DMS53 treated with DMSO at 0.1 percent for 48 hours (cell line): ENCODE data around the gene AAK1.
A peak's percentile ranks its signal among the peaks of the same experiment; 100 is the strongest.
"Not testable (repeated sequence)": the region's sequence is repeated elsewhere in the genome, so short reads cannot be mapped to it uniquely, and the experiment has no call there.

ENCODE experiments used
- DNase-seq: peaks from one replicate; lab custom pipeline; 2025; ENCODE audit not compliant: unreplicated experiment; lab: John Stamatoyannopoulos, UW

Gene AAK1

DNA sequence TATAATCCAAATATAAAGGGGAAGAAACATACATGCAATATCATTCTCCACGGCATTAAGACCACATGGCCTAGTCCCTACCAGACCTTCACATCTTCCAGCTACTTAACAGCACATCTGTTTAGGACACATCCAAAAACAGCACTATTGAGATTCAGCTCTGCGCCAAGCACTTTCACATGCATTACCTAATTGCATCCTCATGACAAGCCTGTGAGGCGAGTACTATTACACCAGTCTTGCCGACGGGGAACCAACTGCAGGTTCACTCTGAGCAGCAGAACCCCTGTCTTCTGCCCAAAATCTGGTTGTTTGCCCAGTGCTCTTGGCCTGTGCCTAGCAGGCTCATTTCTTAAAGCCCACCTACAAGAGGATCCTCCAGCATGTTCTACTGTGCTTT, 66.7 kb downstream of the AAK1 start:
- DNase-seq: no peak

- DNase-seq: no peak
Measured at GRCh38 chr2:69575926-69576325, 67.6 kb downstream of the AAK1 start.

DNA sequence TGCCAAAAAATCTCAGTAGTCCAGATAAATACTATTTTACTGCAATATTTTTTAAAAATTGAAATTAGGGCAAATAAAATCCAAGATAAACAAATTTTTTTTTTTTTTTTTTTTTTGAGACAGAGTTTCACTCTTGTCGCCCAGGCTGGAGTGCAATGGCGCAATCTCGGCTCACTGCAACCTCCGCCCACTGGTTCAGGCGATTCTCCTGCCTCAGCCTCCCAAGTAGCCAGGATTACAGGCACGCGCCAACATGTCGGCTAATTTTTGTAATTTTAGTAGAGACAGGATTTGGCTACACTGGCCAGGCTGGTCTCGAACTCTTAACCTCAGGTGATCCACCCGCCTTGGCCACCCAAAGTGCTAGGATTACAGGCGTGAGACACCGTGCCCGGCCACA, 68.2 kb downstream of the AAK1 start:
- DNase-seq: not testable (repeated sequence)

DNA sequence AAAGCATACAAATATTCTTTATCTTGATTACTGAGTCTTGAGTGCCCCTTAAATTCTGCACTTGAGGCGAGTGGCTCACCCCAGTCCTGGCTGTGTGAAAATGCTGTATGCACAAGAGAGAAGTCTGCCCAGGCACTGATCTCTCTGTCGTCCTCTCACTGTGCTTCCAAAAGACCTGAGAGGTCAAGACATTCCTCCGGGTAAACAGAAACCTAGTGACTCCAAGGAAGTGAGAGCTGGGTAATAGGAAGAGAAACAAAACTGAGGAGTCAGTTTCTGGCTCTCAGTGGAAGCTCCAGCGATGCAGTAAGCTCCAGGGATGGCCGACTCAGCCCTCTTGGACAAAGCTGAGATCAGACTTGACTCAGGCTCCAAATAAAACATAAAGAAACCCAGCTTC, 70.9 kb downstream of the AAK1 start:
- DNase-seq: no peak

GRCh38 chr2:69571189-69571588, 72.3 kb downstream of the AAK1 start:
- no peak for DNase-seq

DNA sequence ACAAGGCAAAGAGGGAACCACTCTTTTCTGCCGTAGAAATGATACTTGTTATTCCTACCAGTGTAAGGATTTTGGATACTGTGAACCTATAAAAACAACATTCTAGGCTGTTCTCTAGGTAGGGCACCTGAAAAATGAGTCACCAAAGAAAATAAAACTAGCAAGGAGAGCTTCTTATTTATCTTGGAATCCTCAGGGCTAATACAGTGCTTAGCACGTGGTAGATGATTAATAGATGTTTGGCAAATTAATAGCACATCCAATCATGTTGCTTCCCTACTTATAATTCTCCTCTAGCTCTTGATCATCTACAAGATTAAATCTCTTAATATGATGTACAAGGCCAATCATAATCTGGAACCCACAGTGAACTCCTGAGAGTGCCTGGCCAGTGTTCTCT, 73.1 kb downstream of the AAK1 start:
- DNase-seq: no peak

DNA sequence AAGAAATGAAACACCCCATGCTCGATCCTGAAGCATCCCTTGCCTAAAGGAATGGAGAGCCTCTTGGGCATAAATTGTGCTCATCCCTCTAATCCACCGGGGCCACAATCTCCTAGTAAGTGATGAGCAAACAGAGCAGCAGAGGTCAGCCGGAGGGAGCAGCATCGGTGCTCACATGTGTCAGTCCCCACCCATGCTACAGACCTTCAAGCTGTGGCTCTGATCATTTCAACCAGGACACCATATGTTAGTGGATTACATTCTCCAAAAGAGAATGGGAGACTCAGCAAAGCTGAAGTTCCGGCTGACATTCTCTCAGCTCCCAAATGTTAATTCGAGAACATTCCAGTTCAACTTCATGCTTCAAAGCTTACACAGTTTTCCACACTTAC, 75.6 kb downstream of the AAK1 start:
- DNase-seq: no peak

- no peak for DNase-seq
Measured at GRCh38 chr2:69567157-69567908, 76.2 kb downstream of the AAK1 start.

DNA sequence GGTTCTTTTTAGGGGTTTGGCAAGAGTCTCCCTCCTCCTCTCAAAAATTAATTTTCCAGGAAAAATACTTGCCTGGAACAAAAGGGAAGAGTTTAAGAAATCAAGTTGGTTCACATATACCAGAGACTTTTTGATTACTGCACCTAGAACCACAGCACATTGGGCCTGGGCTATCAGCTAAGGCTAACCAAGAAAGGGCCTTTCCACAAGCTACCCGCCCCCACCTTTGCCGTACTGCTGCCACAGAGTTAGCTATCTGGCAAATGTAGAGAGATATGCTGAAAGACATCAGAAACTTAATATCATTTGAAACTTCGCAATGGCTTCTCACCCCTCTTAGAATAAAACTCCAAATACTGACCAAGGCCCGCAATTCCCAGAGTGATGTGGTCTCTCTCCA, 76.9 kb downstream of the AAK1 start:
- DNase-seq: no peak

GRCh38 chr2:69565431-69565839, 78.1 kb downstream of the AAK1 start:
- peak; percentile 32 for DNase-seq

GRCh38 chr2:69564604-69565003, 78.9 kb downstream of the AAK1 start:
- no peak for DNase-seq

DNA sequence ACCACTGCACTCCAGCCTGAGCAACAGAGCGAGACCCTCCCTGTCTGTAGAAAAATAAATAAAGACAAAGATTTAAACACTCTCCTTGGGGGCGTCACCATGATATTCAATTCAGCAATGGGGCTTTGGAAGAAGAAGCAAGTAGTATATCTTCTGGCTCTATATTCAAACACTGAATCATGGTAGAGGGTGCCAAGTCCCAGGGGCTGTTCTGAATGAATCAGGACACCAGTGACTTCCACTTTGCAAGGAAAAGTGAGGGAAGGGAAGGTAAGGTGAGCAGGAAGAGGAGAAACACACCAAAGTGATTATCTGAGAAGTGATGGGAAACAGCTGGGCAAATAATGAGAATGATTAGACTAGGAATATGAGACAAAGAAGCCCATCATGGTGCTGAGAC, 80.5 kb downstream of the AAK1 start:
- no peak for DNase-seq

- DNase-seq: no peak
Measured at GRCh38 chr2:69561101-69561500, 82.4 kb downstream of the AAK1 start.

DNA sequence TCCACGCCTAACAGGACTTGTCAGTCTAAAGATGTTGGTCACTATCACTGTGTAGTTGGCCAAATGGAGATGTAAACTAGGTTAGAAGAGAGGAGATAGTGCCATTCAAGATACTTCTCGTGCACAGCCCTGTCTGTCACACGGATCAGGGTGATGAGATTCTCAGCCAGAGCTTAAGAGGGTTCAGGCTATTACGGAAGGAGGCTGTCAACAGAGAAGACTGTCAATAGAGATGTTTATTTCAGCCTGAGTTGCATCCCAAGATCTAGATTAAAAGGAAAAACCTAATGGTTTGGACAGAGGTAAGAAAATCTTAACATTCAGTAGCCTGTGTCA, 83.4 kb downstream of the AAK1 start:
- no peak for DNase-seq

DNA sequence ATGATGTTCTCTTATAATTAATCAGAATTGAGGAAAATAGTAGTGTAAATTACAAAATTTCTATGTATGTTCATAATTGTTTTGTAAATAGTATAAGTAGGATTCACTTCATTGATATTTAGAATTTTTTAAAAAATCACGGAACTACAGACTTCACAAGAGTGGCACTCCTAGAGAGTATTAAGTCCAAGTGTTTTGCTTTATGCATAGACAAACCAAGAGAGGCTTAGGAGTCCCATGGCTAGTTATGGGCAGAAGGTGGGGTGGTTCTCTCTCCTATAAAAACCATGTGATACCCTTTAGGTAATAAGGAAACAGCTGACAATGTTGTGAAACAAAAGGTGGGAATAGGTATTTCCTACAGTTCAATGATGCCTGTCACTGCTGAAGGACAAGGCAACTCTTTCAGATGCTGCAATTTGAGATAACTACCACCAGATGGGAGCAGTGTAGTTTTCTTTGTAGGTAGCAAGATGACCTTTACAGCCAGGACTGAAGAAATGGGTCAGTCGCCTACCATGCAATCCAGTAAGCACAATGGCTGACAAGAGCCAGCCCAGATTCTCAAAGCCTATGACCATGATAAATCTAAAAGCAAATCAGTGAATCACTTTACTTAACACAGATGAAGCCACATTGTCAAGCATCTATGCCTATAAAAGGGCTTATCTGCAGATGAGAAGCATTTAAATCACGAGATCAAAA, 83.9 kb downstream of the AAK1 start:
- peak; percentile 78 for DNase-seq

DNA sequence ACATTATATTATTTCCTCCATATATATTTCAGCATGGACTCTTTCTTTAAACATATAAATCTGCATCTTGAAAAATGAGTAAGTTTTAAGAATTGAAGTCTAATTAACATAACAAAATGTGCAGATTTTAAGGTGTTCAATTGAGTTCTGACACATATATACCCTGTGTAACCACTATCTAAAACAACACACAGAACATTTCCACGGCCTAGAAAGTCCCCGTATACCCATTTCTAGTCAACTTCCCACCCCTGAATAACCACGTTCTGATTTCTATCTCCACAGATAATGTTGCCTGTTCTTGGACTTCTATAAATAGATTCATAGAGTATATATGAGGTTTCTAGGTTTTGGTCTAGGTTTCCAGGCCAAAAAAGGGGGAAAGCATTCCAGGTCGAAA, 87.5 kb downstream of the AAK1 start:
- no peak for DNase-seq

DNA sequence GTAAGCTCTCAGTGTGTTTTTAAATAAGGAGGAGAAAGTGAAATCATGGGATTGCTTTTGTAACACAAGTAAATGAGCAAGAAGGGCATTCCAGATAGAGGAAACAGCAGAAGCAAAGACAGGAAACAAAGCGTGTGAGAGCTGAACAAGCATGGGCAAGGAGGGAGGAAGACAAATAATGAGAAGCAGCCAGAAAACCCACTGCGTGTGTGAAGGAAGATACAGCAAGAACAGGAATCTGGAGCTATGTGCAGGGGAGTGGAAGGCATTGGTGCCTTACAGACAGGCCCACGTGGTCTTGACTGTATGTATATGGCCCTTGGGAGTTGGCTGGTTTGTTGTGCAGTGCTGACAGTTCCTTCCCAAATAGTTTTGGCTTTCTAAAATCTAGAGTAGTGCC, 88.6 kb downstream of the AAK1 start:
- DNase-seq: no peak

DNA sequence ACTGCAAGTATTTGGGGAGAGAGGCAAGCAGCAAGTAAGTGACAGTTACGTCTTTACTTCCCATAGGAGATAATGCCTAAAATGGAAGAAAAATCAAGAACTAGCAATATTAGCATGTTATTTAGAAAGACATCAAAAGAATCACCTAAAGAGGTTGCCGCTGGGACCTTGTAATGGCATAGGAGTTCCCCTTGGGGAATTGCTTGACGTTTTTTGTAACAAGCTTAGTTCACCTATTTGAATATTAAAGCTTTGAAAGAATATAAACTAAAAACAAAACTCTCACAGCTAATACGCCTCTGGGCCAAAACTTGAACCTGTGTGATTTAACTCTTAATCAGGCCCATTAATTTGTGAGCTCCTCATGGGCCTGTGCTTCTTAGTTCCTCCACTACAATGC, 89.0 kb downstream of the AAK1 start:
- DNase-seq: no peak

GRCh38 chr2:69553991-69554390, 89.5 kb downstream of the AAK1 start:
- DNase-seq: no peak

DNA sequence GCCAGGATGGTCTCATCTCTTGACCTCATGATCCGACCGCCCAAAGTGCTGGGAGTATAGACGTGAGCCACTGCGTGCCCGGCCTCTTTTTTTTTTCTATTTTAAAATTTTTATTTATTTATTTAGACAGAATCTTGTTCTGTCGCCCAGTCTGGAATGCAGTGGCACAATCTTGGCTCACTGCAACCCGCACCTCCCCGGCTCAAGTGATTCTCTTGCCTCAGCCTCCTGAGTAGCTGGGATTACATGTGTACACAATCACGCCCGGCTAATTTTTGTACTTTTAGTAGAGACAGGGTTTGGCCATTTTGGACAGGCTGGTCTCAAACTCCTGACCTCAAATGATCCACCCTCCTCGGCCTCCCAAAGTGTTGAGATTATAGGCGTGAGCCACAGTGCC, 93.0 kb downstream of the AAK1 start:
- DNase-seq: not testable (repeated sequence)

DNA sequence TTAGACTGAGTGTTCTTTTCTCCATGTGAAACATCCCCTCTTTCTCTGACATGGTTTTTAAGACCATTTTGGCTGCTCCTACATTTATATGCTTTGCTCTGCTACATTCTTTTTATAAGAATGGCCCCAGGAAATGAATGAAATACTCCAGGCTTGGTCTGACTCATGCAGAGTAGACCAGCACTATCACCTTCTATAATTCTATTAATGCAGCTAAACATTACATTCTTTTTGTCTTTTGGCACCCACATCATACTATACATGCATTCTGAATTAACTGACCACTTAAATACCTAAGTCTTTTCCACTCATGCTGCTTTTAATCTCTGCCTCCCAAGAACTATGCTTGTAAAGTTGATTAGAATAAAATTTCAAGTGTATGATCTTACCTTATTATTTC, 94.1 kb downstream of the AAK1 start:
- DNase-seq: no peak

DNA sequence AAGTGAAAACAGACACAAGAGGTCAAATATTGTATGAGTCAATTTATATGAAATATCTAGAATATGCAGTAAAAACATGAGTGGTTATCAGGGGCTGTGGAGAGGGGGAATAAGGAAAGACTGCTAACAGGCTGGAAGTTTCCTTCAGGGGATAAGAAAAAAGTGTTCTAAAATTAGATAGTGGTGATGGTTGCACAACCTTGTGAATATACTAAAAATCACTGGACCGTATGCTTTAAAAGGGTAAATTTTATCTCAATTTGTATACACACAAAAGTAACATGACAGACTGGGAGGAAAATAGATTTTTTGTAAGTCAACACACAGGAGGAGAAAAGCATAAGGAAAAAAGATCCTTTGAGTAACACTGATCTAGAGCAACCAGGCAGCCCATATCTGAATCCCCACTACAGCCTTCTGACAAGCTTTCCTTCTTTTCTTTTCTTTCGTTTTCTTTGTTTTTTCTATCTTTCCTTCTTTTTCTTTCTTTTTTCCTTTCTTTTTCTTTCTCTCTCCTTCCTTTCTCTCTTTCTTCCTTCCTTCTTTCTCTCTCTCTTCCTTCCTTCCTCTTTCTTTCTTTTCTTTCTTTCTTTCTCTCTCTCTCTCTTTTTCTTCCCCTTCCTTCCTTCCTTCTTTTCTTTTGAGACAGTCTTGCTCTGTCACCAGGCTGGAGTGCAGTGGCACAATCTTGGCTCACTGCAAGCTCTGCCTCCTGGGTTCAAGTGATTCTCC, 95.4 kb downstream of the AAK1 start:
- DNase-seq: no peak
